IPS-11a (cell line): ENCODE data around the gene IGFN1.
"Not testable (repeated sequence)": the region's sequence is repeated elsewhere in the genome, so short reads cannot be mapped to it uniquely, and the experiment has no call there.

ENCODE experiments used
- H3K4me3 ChIP-seq: one replicate; pipeline ENCODE4 v1.5.1; 2013; ENCODE audit warnings: low read depth, low read length, control low read depth

Gene IGFN1

GRCh38 chr1:201216395-201217085 lies 25.9 kb downstream of the IGFN1 start:
- H3K4me3 ChIP-seq = no peak overlapping the region

GRCh38 chr1:201217146-201217545 lies 26.5 kb downstream of the IGFN1 start:
- no peak overlapping the region for H3K4me3 ChIP-seq

GRCh38 chr1:201217851-201218250 lies 27.2 kb downstream of the IGFN1 start:
- no peak overlapping the region for H3K4me3 ChIP-seq

DNA sequence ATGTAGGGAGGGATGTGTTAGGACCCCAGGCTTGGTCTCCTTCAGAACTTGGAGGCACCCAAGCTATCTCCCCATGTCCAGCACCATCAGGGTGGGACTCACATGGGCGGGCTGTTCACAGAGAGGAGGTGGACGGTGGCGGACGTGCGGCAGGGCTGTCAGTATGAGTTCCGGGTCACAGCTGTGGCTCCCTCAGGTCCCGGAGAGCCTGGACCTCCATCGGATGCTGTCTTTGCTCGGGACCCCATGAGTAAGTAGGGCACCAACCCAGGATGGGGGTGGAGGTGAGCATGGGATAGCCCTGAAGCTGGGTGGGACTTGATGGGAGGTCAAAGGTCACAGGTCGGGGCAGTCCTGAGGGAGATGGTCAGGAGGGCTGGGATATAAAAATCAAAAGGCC lies 27.8 kb downstream of the IGFN1 start:
- H3K4me3 ChIP-seq = no peak overlapping the region

- no peak overlapping the region for H3K4me3 ChIP-seq
These were observed 29.1 kb downstream of the IGFN1 start for GRCh38 chr1:201219481-201220387.

- H3K4me3 ChIP-seq = no peak overlapping the region
These were observed 29.7 kb downstream of the IGFN1 start for GRCh38 chr1:201220388-201220715.

DNA sequence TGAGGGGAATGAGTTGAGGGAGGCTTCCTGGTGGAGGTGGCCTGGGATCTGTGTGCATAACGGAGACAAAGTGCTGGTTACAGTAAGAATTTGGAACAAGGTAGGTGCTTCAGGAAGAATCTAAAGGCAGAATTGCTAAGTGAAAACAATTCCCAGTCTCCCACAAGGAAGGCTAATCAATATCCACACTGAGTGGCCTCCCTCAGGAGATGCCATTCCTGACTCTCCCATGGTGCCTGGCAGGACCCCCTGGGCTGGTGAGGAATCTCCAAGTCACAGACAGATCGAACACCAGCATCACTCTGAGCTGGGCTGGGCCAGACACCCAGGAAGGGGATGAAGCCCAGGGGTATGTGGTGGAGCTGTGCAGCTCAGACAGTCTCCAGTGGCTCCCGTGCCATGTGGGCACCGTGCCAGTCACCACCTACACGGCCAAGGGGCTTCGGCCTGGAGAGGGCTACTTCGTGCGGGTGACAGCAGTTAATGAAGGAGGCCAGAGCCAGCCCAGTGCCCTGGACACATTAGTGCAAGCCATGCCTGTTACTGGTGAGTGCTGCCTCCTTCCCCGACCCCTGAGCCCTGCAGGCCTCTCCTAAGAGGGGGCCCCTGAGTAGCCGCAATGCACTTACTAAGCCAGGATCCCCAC lies 30.7 kb downstream of the IGFN1 start:
- H3K4me3 ChIP-seq = no peak overlapping the region

DNA sequence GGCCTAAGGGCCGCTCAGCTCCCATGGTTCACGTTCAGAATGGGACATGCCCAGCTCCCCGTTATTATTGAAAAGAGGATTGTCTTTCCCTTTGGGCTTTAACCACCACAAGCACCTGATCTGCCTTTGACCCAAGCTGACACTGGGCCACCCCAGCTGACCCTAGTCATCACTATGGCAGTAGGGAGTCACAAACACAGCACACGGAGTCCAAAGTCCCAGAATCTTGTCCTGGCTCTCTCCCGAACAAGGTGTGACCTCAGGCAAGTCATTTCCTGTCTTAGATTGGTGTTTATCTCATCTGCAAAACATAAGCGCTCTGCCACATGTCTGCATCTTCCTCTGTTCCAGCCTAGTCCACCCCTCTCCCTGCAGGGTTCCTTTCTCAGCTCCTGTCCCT lies 31.5 kb downstream of the IGFN1 start:
- no peak overlapping the region for H3K4me3 ChIP-seq

GRCh38 chr1:201223852-201224665 lies 33.4 kb downstream of the IGFN1 start:
- no peak overlapping the region for H3K4me3 ChIP-seq

GRCh38 chr1:201224666-201225370 lies 34.2 kb downstream of the IGFN1 start:
- H3K4me3 ChIP-seq = no peak overlapping the region

- no peak overlapping the region for H3K4me3 ChIP-seq
These were observed 35.5 kb downstream of the IGFN1 start for GRCh38 chr1:201226178-201226514.

- no peak overlapping the region for H3K4me3 ChIP-seq
These were observed 36.4 kb downstream of the IGFN1 start for GRCh38 chr1:201226859-201227488.

DNA sequence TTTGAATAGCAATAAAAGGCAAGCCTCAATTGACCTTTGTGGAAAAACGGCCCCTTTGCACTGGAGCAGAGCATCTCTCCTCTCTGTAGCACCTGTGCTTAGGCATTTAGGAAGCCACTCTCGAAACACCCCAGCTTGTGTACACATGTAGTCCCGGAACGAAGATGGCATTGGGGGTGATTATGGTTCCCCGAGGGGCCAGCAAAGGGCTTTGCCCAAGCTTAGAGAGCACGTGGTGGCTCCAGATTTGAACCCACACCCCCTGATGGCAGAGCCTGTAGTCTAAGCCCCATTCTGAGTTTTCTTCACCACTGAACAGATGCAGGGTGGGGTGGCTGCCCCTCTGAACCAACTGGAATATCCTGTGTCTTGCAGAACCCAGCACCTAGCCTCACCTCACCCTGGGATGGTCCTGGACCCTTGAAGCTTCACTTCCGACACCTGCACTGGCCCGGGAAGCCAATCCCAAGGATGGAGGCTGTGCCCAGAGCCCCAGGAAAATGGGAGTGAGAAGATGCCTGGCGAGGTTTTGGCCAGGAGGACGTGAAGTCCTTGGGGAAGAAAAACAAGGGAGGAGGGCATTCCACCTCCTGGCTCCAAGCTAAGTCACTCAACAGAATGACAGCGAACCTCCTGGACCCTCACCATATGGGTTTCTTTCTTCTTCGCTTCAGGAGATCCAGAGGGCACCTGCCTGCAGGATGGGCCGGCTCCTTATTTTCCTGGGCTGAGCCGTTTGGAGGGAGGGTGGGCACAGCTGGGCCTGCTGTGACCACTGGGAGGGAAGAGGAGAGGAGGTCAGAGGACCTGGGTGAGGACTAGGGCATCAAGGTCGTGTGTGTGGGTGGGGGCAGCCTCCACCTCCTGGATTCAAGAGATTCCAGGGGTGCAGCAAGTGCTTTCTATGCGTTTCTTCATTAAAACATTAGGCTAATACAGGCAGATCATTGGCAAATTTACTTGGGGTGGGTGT lies 37.7 kb downstream of the IGFN1 start:
- no peak overlapping the region for H3K4me3 ChIP-seq

GRCh38 chr1:201229095-201229494 lies 38.5 kb downstream of the IGFN1 start:
- no peak overlapping the region for H3K4me3 ChIP-seq

DNA sequence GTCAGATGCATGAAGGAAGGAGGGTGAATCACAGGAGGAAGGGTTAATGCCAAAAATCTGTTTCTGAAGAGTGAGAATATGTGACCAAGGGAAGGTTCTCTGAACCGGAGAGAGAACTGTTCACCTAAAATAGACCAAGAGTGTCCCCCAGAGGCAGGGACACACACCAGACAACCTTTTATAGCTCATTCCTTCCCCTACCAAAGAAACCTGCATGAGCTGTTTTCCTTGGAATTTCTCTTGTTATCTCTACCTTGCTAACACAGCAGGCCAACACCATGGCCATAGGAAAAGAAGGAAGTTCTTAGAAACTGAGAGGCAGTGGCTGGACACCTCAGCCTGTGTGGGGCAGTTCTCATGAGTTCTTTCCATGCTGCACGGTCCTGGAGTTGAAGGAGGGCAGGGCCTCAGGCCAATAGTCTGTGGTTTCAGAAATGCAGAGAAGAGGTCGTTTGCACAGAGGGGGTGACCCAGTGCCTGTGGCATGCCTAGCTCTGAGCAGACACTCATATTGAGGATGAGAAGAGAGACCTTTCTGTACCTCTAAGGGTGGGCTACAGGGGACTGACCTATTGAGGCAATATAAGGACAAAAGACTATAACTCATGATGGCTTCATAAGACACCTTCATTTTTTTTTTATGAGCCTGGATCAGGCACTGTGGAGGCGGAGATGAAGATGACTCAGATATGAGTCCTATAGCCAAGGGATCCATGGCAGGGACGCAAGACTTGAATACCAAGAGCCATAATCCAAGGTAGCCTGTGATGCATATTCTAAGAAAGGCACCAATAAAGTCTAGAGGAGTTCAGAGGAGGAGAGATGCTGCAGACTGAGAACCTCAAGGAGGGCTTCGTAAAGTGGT lies 39.4 kb downstream of the IGFN1 start:
- H3K4me3 ChIP-seq = no peak overlapping the region

DNA sequence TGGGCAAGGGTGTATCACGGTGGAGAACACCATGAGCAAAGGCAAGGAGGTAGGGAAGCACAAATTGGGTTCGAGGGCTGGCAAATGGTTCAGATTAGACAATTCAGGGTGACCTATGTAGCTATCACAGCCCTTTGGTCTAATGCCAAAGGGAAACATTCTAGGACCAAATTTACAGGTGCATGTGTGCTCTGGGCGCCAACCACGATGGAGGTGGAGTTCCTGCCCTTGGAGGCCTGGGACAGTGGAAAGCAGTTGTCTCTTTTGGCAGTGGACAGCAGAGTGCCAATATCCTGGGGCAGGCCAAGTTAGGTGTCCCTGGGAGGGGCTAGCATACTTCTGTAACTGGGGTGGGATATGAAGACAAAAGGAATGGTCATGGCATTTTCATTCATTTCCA lies 40.1 kb downstream of the IGFN1 start:
- no peak overlapping the region for H3K4me3 ChIP-seq

DNA sequence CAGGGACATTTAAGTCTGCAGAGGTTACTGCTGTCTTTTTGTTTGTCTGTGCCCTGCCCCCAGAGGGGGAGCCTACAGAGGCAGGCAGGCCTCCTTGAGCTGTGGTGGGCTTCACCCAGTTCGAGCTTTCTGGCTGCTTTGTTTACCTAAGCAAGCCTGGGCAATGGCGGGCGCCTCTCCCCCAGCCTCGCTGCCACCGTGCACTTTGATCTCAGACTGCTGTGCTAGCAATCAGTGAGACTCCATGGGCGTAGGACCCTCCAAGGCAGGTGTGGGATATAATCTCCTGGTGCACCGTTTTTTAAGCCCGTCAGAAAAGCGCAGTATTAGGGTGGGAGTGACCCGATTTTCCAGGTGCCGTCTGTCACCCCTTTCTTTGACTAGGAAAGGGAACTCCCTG lies 49.0 kb downstream of the IGFN1 start:
- H3K4me3 ChIP-seq = not testable (repeated sequence)

DNA sequence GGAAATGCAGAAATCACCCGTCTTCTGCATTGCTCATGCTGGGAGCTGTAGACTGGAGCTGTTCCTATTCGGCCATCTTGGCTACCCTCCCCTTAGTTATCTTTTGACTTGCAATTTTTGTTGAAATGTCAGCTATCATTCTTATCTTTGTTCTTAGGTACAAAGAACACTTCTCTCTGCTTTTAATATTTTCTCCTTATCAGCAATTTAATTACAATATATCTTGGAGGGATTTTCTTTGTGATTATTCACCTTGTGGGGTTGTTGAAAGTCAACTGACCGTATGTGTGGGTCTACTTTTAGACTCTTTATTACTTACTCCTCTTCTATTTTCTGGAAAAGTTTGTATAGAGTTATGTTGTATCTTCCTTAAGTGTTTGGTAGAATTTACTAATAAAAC lies 49.5 kb downstream of the IGFN1 start:
- H3K4me3 ChIP-seq = no peak overlapping the region
